Mammary epithelial cell (primary cell): Measurements from ENCODE around the gene TSPAN14.

Source experiments
- CTCF ChIP-seq, 2 donors: IDR thresholded peaks in 1 of 2; conservative IDR thresholded peaks in 1 of 2; 2 replicates each; pipeline ENCODE4 v1.5.1; 2011 to 2012; ENCODE audit warnings: inconsistent platforms in 2 of 2, low read length in 2 of 2, mild to moderate bottlenecking in 2 of 2, control low read depth in 1 of 2, low read depth in 1 of 2; ENCODE audit not compliant: insufficient read depth in 1 of 2; ENCODE audit errors: extremely low read depth in 1 of 2
- EZH2 ChIP-seq: IDR thresholded peaks from 2 replicates; pipeline ENCODE4 v1.6.1; 2012; ENCODE audit warnings: low read length, inconsistent platforms, borderline replicate concordance

DNA sequence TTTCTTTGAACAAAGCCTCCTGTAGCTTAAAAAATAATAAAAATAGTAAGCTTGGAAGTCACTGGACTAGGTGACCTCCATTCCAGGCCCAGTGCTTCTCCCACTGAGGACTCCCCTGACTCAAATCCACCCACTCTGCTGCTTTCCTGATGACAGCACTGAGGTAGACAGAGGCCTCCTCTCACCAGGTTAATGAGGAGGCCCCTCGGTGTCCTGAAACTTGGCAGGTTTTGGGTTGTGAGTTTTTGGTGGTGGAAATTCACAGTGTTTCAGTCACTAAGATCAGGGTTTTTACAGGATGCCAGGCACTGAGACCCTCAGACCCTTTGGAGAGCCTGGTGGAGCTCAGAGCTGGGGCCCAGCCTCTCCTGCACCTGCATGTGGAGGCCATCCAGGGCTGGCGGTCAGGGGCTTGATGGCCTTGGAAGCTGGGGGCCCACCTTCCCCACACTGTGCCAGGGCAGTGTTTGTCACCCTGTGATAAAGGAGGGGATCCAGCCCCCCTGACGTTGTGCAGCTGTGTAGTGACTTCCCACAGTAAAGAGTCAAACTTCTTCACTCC lies 19.1 kb downstream of the TSPAN14 start:
- TF ChIP-seq CTCF (conservative IDR thresholded peaks at IDR 0.05 in 1 of 2, IDR thresholded peaks at IDR 0.05 in 1 of 2; ENCODE audit: extremely low read depth in 1 of 2, insufficient read depth in 1 of 2, low read depth in 1 of 2, low read length in 2 of 2) (no peak), EZH2 (no peak)
